RWPE2 (cell line): ENCODE measurements around the gene GMEB2.

Experiments
- ATAC-seq: fragments of 200-7000 bp; cut with Tn5 transposase; 3 replicates; pipeline ENCODE4 v1.9.1; 2021; ENCODE audit warnings: low read depth
- DNase-seq: peaks from one replicate; pipeline ENCODE4 v3.0.0-alpha.2; 2020; ENCODE audit warnings: low spot score
- H3K27ac ChIP-seq: fragments of 450-650 bp; 2 replicates; pipeline ENCODE4 v1.5.1; 2017; ENCODE audit warnings: mild to moderate bottlenecking; ENCODE audit not compliant: poor library complexity, severe bottlenecking
- H3K27me3 ChIP-seq: fragments of 250-450 bp; sonication (Bioruptor Pico); 2 replicates; pipeline ENCODE4 v1.5.1; 2021; ENCODE audit warnings: mild to moderate bottlenecking, moderate library complexity; ENCODE audit not compliant: insufficient read depth, poor library complexity, severe bottlenecking
- H3K36me3 ChIP-seq: fragments of 250-450 bp; sonication (Bioruptor Pico); 2 replicates; pipeline ENCODE4 v1.5.1; 2020; ENCODE audit warnings: low read depth, mild to moderate bottlenecking, moderate library complexity
- H3K4me1 ChIP-seq: fragments of 250-450 bp; sonication (Bioruptor Pico); 2 replicates; pipeline ENCODE4 v1.5.1; 2021; ENCODE audit warnings: mild to moderate bottlenecking, moderate library complexity; ENCODE audit not compliant: insufficient read depth, poor library complexity, severe bottlenecking
- H3K4me3 ChIP-seq: fragments of 250-450 bp; sonication (Bioruptor Pico); 2 replicates; pipeline ENCODE4 v1.5.1; 2021; ENCODE audit warnings: mild to moderate bottlenecking, moderate library complexity; ENCODE audit not compliant: severe bottlenecking
- H3K9me3 ChIP-seq: fragments of 250-450 bp; sonication (Bioruptor Pico); 2 replicates; pipeline ENCODE4 v1.5.1; 2021; ENCODE audit warnings: mild to moderate bottlenecking, moderate library complexity; ENCODE audit not compliant: severe bottlenecking
- CTCF ChIP-seq: fragments of 450-650 bp; IDR thresholded peaks from one replicate; pipeline ENCODE4 v1.5.1; 2017; ENCODE audit warnings: mild to moderate bottlenecking, moderate library complexity; ENCODE audit not compliant: poor library complexity, severe bottlenecking

Gene GMEB2

GRCh38 chr20:63570281-63571086 lies 56.4 kb downstream of the GMEB2 start:
- ATAC-seq (no peak), DNase-seq (peak; percentile 83)
- Histone ChIP-seq H3K27ac (no peak overlapping the region), H3K9me3 (no peaks in the 10 kb centered on the region), H3K4me3 (no peak overlapping the region), H3K4me1 (peaks cover under 1% of the 10 kb centered on the region), H3K27me3 (no peaks in the 10 kb centered on the region), H3K36me3 (peaks cover 32% of the 10 kb centered on the region)
- TF ChIP-seq CTCF: no peak

DNA sequence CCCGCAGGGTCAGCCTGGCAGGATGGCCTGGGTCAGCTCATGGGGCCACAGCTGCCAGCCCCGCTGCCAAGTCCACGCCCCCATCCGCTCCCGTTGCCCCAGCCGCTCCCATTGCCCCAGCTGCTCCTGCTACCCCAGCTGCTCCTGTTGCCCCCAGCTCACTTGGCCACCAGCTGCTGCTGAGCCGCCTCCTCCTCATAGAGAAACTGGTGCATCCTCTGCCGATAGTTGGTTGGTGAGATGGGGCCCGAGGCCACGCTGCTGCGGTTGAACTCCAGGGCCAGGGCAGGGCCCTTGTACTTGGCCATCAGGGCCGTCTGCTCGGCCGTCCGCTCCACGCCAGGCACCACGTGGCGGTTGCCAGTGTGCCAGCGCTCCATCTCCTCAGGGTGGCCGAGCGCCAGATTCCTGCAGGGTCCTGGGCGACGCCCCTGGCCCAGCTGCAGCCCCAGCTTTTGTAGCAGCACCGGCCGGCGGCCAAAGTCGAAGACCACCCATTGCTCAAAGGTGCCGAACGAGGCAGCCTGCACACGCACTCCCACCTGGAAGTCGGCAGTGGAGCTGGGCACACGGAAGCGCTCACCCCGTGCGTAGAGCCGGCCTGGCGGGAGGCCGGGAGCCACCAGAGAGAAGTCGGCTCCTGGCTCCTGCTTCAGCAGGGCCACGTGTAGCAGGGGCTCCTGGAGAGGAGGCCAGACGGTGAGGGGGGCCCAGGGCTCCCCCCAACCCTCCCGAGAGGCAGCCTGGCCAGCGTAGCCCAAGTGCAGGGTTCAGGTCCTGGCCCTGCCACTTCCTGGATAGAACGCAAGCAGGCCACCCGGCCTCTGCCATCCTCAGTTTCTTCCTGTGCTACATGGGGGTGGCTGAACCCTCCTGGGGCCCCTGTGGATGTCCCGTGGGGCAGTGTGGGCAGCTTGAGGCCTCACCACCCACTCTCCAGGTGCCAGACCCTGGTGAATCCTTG lies 57.6 kb downstream of the GMEB2 start:
- peak; percentile 85 for DNase-seq
- Histone ChIP-seq H3K27me3 (no peaks in the 10 kb centered on the region), H3K9me3 (no peaks in the 10 kb centered on the region), H3K4me3 (no peak overlapping the region), H3K36me3 (peaks cover 32% of the 10 kb centered on the region), H3K4me1 (no peaks in the 10 kb centered on the region), H3K27ac (no peak overlapping the region)
- no peak for TF ChIP-seq CTCF
- no peak for ATAC-seq

DNA sequence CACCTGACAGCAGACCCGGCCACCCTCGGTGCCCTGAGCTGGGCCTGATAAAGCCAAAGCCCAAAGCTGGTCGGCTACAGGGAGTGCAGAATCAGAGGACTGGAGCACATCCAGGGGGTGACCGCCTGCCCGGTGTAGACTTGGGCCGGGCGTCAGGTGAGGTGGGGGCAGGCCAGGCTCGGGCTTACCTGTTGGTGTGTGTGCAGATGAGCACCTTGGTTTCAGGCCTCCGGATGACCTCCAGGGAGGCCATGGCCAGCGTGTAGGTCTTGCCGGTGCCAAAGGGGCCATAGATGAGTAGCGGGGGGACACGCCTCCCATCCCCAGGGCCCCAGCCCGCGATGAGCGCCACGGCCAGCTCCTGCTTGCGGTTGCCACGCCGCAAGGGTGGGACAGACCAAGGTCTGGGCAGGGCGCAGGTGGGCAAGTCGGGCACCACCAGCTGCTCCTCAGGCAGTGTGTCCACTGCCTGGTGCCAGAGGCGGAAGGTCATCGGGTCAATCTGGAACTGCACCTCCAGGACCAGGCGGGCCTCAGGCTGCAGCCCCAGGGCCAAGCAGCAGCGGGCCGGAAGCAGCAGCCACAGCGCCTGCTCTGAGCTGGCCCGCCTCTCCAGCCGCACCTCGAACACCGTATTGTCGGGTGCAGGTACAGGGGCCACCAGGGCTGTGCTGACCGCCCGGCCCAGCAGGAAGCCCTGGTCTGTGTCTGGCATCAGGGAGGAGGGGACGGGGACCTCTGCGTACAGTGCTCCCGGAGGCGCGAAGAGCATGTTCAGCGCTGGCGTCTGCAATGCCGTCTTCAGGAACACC lies 58.5 kb downstream of the GMEB2 start:
- no peak; the same call in 2 of the 3 replicates for ATAC-seq
- peak; percentile 89 for DNase-seq
- H3K27ac ChIP-seq: no peak overlapping the region
- peaks cover 38% of the 10 kb centered on the region for H3K36me3 ChIP-seq
- no peak overlapping the region for H3K4me3 ChIP-seq
- no peaks in the 10 kb centered on the region for H3K9me3 ChIP-seq
- TF ChIP-seq CTCF: no peak
- no peaks in the 10 kb centered on the region for H3K27me3 ChIP-seq
- H3K4me1 ChIP-seq: no peaks in the 10 kb centered on the region

- ATAC-seq (no peak), DNase-seq (peak; percentile 89)
- no peaks in the 10 kb centered on the region for H3K9me3 ChIP-seq
- TF ChIP-seq CTCF: no peak
- H3K4me1 ChIP-seq: no peaks in the 10 kb centered on the region
- no peaks in the 10 kb centered on the region for H3K27me3 ChIP-seq
- peaks cover 36% of the 10 kb centered on the region for H3K36me3 ChIP-seq
- H3K27ac ChIP-seq: no peak overlapping the region
- H3K4me3 ChIP-seq: no peak overlapping the region
Observed at GRCh38 chr20:63567386-63568169, 59.3 kb downstream of the GMEB2 start.
